SK-N-MC (cell line): ENCODE results near the gene CLN5.

ENCODE experiments used
- DNase-seq: peaks from one replicate; pipeline ENCODE4 v3.0.0-alpha.2; 2011; ENCODE audit warnings: low read depth, low spot score
- H3K27ac ChIP-seq: fragments of 200-600 bp; sonication (generic); 2 replicates; pipeline ENCODE4 v1.5.1; 2016; ENCODE audit warnings: mixed run types
- H3K36me3 ChIP-seq: fragments of 200-600 bp; sonication (generic); 2 replicates; pipeline ENCODE4 v1.6.1; 2017; ENCODE audit warnings: antibody characterized with exemption, low read length, mixed read lengths; ENCODE audit not compliant: insufficient read depth
- H3K4me3 ChIP-seq: fragments of 200-600 bp; sonication (generic); 2 replicates; pipeline ENCODE4 v1.5.1; 2016
- H3K9ac ChIP-seq: fragments of 200-600 bp; sonication (generic); 2 replicates; pipeline ENCODE4 v1.8.0; 2017; ENCODE audit warnings: mixed run types, mixed read lengths; ENCODE audit not compliant: insufficient read length
- H3K9me3 ChIP-seq: fragments of 200-600 bp; sonication (generic); 2 replicates; pipeline ENCODE4 v1.6.1; 2017; ENCODE audit warnings: low read depth, mild to moderate bottlenecking, antibody characterized with exemption, low read length, moderate library complexity, mixed read lengths
- EZH2 ChIP-seq: fragments of 200-600 bp; sonication (generic); IDR thresholded peaks from one replicate; pipeline ENCODE4 v1.6.1; 2017; ENCODE audit warnings: antibody characterized with exemption
- FOXP2 ChIP-seq: optimal IDR thresholded peaks from 2 replicates; pipeline ENCODE3; 2011; ENCODE audit warnings: mild to moderate bottlenecking, moderate library complexity; ENCODE audit not compliant: insufficient read depth; ENCODE audit errors: extremely low read length, control extremely low read depth
- POLR2AphosphoS5 ChIP-seq: IDR thresholded peaks from 2 replicates; pipeline ENCODE4 v1.6.1; 2012; ENCODE audit warnings: mild to moderate bottlenecking, low read depth, low read length, borderline replicate concordance

Gene CLN5

GRCh38 chr13:77019756-77020155 lies 27.9 kb downstream of the CLN5 start:
- no peak overlapping the region for H3K27ac ChIP-seq
- TF ChIP-seq FOXP2 (no peak), EZH2 (no peak)
- H3K36me3 ChIP-seq, result peaks cover 52% of the 10 kb centered on the region
- no peak for DNase-seq
- H3K4me3 ChIP-seq, result no peak overlapping the region
- H3K9me3 ChIP-seq, result no peaks in the 10 kb centered on the region
- no peak overlapping the region for H3K9ac ChIP-seq

DNA sequence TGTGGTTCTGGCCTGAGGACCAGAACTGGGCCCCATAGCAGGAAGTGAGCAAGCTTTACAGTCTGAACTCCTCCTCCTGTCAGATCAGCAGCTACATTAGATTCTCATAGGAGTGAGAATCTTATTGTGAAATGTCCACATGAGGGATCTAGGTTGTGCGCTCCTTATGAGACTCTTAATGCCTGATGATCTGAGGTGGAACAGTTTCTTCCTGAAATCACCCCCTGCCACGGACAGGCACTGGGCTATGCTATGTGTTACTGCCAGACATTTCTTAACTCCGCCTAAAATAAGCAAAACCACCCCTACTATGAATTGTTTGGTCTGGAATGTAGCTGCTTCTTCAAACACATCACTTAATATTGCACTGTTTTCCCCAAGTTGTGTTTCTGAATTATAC lies 30.5 kb downstream of the CLN5 start:
- Histone ChIP-seq H3K27ac (0 out of 2 replicates have a peak overlapping the region, but pooled peaks have one; percentile 29), H3K36me3 (peaks cover 27% of the 10 kb centered on the region), H3K9me3 (no peaks in the 10 kb centered on the region), H3K4me3 (no peak overlapping the region), H3K9ac (no peak overlapping the region)
- DNase-seq, result no peak
- TF ChIP-seq FOXP2, result no peak
- no peak for TF ChIP-seq POLR2AphosphoS5
- TF ChIP-seq EZH2, result no peak

- Histone ChIP-seq H3K9me3 (no peaks in the 10 kb centered on the region), H3K36me3 (peaks cover 11% of the 10 kb centered on the region), H3K9ac (peak overlapping the region; percentile 95), H3K4me3 (peak overlapping the region; percentile 95), H3K27ac (peak overlapping the region; percentile 86)
- no peak for DNase-seq
- TF ChIP-seq EZH2 (no peak), POLR2AphosphoS5 (no peak; the same call in 1 of the 2 replicates), FOXP2 (no peak)
Observed at GRCh38 chr13:77026255-77026860, 34.5 kb downstream of the CLN5 start.

DNA sequence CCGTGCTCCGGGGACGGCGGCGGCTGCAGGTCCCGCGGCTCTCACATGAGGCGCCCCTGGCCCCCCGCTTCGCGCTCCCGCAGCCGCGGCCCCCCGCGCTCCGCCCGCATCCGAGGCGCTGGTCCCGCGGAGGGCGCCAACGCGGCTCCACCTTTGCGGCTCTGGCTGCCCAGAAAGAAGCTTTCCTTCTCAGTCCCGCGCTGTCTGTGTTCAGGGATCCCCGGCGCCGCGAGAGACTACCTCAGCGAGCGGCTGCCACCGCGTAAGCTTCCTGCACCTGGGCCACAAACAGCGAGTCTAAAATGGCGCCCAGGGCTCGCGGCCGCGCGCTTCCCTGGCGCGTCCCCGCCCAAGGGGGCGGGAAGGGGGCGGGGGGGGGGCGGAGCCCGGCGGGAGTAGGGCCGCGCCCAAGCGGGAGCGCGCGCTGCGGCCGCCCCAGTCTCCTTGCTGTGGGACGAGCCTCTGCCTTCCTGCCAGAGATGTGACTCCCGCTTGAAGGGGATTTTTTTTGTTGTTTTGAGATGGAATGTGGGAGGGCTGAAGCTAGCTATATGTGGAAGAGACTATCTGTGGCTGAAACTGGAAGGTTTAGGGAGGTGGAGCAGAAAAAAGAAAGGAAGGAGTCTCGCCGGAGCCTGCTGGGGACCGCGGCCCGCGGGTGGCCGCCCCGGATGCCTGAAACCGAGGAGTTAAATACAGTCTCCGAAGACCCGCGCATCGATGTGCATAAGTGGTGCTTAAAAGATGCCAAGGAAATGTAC lies 35.2 kb downstream of the CLN5 start, which contains the start of gene FBXL3:
FBXL3 (minus strand) TSS at position 299 of the 761 bp plus-strand sequence. CDS start 5,299 bp downstream, outside the sequence.
- TF ChIP-seq EZH2 (no peak), FOXP2 (no peak), POLR2AphosphoS5 (peak; percentile 90)
- Histone ChIP-seq H3K36me3 (peaks cover 6% of the 10 kb centered on the region), H3K27ac (peak within 1 kb of the TSS; percentile 86), H3K4me3 (peak within 1 kb of the TSS; percentile 95), H3K9me3 (no peaks in the 10 kb centered on the region), H3K9ac (peak within 1 kb of the TSS; percentile 95)
- no peak for DNase-seq

DNA sequence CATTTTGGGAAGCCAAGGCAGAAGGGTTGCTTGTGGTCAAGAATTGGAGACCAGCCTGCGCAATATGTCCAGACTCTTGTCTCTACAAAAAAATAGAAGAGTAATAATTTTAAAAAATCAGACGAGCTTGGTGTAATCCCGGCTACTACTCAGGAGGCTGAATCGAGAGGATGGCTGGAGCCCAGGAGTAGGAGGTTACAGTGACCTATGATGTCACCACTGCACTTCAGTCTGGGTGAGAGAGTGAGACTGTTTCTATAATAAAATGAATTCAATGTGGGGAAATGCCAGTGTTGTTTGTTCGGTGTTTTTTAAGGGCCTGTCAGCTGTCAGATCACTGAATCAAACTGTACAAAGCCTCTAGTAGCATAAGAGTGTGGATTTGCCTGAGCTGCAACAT lies 36.3 kb downstream of the CLN5 start:
- Histone ChIP-seq H3K36me3 (no peaks in the 10 kb centered on the region; the same call in none of the 2 replicates), H3K9ac (no peak overlapping the region), H3K27ac (no peak overlapping the region), H3K4me3 (peak overlapping the region; percentile 95; the same call in 1 of the 2 replicates), H3K9me3 (no peaks in the 10 kb centered on the region)
- TF ChIP-seq FOXP2, result no peak
- TF ChIP-seq POLR2AphosphoS5, result no peak
- no peak for TF ChIP-seq EZH2
- no peak for DNase-seq

- Histone ChIP-seq H3K36me3 (no peaks in the 10 kb centered on the region), H3K9me3 (no peaks in the 10 kb centered on the region), H3K27ac (no peak overlapping the region), H3K4me3 (no peak overlapping the region), H3K9ac (no peak overlapping the region)
- TF ChIP-seq POLR2AphosphoS5 (no peak), FOXP2 (no peak), EZH2 (no peak)
- no peak for DNase-seq
Observed at GRCh38 chr13:77029436-77029835, 37.6 kb downstream of the CLN5 start.

GRCh38 chr13:77031656-77032243 lies 39.9 kb downstream of the CLN5 start:
- no peak overlapping the region for H3K4me3 ChIP-seq
- no peaks in the 10 kb centered on the region for H3K36me3 ChIP-seq
- H3K27ac ChIP-seq, result no peak overlapping the region
- H3K9ac ChIP-seq, result no peak overlapping the region
- no peak for DNase-seq
- TF ChIP-seq POLR2AphosphoS5, result no peak
- no peak for TF ChIP-seq EZH2
- no peak for TF ChIP-seq FOXP2
- H3K9me3 ChIP-seq, result no peaks in the 10 kb centered on the region

- Histone ChIP-seq H3K36me3 (no peaks in the 10 kb centered on the region), H3K9me3 (no peaks in the 10 kb centered on the region), H3K4me3 (no peak overlapping the region), H3K9ac (no peak overlapping the region), H3K27ac (no peak overlapping the region)
- no peak for DNase-seq
- TF ChIP-seq FOXP2, result no peak
- TF ChIP-seq EZH2, result no peak
- TF ChIP-seq POLR2AphosphoS5, result no peak
Observed at GRCh38 chr13:77033717-77034302, 41.9 kb downstream of the CLN5 start.
